T47D (cell line): ENCODE data around the gene PRMT9.
A peak's percentile ranks its signal among the peaks of the same experiment; 100 is the strongest.

Experiments used
- DNase-seq, 2 experiments: peaks; one replicate each; pipeline versions ENCODE4 v3.0.0 to v3.0.0-alpha.2; 2011 to 2012; ENCODE audit warnings: low read depth in 1 of 2, low spot score in 1 of 2
- JUND ChIP-seq: IDR thresholded peaks from 2 replicates; pipeline ENCODE4 v1.6.1; 2012; ENCODE audit warnings: low read depth
- in situ Hi-C: cut with HindIII; loops from 2 replicates; pipeline ENCODE4 v1.10.0; 2016; ENCODE audit warnings: low sequenced_read_pairs, low pct_unique_long_range_greater_than_20kb

PRMT9 gene

DNA sequence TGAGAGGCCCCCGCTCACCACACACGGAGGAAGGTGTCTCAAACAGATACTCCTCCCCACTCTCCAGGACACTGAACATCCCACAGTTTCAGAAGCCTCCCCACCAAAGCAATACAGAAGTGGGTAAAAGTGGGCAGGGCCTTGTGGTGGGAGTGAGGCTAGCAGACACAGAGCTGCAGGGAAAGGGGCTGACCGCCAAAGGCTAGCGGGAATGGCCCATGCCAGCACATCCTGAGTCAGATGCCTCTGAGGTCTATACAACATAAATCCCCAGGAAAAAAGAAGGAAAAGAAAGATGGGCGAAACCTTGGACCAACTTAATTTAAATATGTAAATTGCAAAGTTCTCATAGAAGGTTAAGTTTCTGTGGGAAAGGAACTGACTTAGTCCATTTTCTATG is 26.0 kb upstream of the PRMT9 start:
- DNase-seq, result no peak
- no peak for TF ChIP-seq JUND
- in situ Hi-C loops, result no loop called here

DNA sequence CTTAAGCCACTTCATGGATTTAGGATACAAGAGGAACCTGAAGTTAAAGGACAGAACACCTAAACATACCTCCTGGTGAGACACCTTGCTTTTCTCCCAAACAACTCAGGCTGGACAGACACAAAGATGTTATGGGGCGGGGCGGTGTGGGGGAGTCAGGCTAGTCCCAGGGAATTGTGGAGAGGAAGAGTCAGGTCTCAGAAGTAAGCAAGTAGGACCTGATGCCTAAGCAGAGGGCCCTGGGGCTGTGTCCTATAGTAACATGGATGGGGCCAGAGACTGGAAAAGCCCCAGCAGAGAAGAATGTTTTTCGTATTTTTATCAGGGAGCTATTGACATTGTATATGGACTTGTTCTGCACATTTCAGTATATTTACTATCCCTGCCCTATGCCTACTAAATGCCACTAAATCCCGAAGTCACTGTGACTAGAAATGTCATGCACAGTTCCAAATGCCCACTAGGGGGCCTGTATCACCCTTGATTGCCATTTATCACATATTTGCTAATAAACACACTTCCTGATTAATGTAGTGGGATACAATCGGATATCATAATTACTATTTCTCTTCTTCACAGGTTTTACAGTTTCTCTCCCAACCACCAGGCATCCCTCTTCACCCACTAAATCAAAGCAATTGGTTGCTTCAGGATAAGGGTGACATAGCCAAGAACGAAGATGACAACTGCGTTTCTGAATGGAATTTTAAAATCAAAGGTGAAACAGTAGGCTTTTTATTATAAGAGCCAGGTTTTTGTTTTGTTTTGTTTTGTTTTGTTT is 24.1 kb upstream of the PRMT9 start:
- in situ Hi-C loops, result no loop called here
- no peak for TF ChIP-seq JUND
- DNase-seq, result peak in 1 of 2 experiments; percentile 55

GRCh38 chr4:147704846-147705245 is 20.9 kb upstream of the PRMT9 start:
- no peak for TF ChIP-seq JUND
- no peak for DNase-seq
- in situ Hi-C loops, result no loop called here

DNA sequence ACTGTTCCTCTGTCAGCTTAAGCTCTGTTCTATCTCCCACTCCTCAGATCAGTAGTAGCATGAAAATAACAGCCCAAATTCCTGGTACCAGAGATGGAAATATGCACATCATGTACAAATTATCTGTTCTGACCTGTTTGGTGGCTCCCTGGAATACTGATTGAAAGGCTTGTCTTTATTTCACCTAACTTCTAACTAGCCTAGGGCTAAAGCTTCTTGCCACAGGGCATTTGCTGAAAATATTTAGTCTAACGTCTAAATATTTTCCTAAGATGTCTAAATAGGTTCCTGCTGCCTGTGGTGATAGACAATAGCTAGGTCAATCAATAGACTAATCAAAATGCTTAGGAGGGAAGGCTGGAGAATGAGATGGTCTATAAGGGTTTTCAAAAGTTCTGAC is 12.9 kb upstream of the PRMT9 start:
- TF ChIP-seq JUND, result no peak
- DNase-seq, result no peak
- in situ Hi-C loops, result no loop called here

GRCh38 chr4:147693218-147693617 is 9.3 kb upstream of the PRMT9 start:
- in situ Hi-C loops, result no loop called here
- no peak for DNase-seq

GRCh38 chr4:147691820-147692219 is 7.9 kb upstream of the PRMT9 start:
- in situ Hi-C loops, result no loop called here
- TF ChIP-seq JUND, result no peak
- DNase-seq, result no peak

More at GRCh38 chr4:147693218-147693617, 9.3 kb upstream of the PRMT9 start:
- TF ChIP-seq JUND, result no peak

GRCh38 chr4:147689067-147689466 is 5.1 kb upstream of the PRMT9 start:
- in situ Hi-C loops, result no loop called here
- DNase-seq, result no peak
- TF ChIP-seq JUND, result no peak

DNA sequence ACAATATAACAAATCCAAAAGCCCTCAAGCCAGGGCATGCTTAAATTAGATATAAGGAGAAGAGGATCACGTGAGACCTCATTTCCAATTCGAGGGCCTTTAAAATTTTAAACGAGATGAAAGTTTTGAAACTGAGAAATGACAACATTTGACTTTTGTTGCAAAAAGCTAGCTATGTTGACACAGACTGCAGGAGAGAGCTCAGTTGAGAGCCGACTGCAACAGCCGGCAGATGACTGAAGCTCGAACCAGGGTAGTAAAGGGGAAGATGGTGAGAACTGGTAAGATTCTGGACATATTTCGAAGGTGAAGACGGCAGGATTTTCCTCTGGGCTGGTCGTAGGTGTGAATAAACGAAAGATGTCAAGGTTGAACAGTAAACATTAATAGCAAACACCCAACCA is 773 bp downstream of the PRMT9 start:
- no peak for TF ChIP-seq JUND
- DNase-seq, result peak; percentile 4 to 7
- in situ Hi-C loops, result no loop called here

- in situ Hi-C loops, result no loop called here
- DNase-seq, result no peak
- no peak for TF ChIP-seq JUND
Observed at GRCh38 chr4:147682755-147683154, 1.2 kb downstream of the PRMT9 start.

DNA sequence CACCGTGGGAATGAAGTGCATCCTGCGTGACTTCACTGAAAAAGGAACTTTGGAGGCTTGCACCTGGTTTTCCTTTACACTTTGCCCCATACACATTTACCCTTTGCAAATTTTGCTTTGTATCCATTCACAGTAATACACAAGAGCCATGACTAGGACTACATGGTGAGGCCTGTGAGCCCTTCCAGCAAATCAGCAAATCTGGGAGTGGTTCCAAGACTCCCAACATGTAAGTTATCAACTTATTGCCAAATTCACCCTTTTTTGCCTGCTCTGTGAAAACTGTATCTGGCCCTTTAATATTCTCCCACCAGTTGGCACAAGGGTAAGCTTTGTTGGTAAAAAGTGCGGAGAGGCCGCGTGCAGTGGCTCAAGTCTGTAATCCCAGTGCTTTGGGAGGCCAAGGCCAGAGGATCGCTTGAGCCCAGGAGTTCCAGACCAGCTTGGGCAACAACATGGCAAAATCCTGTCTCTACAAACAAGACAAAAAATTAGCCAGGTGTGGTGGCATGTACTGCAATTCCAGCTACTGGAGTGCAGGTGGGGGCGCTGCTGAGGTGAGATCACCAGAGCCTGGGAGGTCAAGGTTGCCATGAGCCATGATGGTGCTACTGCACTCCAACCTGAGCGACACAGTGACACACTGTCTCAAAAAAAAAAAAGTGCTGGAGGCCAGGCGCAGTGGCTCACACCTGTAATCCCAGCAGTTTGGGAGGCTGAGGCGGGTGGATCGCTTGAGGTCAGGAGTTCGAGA is 5.0 kb downstream of the PRMT9 start:
- in situ Hi-C loops, result no loop called here
- peak in 1 of 2 experiments; percentile 16 for DNase-seq
- no peak for TF ChIP-seq JUND

DNA sequence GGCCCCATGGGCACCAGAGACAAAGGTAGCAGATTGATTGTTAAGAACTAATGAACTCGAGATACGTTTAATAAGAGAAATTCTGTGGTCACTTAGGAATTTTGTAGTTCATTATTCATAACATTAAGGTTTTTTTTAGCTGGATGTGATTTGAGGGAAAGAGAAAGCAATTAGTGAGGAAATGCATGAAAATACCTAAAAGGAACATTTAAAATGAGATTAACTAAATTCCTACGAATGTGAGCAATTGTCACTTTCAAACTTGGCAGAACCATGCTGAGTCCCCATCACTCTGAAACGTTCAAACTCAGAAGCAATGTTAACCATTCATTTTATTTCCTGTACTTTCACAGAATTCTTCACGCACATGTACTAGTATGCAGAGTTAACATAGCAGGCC is 5.9 kb downstream of the PRMT9 start:
- in situ Hi-C loops, result no loop called here
- no peak for TF ChIP-seq JUND
- no peak for DNase-seq

DNA sequence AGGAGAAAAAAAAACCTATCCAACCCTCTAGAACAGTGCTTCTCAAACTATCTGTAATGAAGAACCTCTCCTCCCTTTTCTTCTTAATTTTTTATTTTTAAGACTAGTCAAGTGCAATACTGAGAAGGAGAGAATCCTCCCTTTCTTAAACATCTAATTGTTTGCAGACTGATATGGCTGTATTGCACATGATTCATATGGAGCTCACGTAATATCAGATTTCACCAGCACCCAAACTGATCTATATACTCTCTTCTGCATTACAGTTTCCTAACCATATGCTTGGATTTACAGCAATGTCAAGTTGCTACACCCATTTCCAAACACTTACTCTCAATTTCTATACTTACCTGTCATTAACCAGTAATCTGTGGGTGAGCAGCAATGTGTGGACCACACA is 9.5 kb downstream of the PRMT9 start:
- no peak for DNase-seq
- in situ Hi-C loops, result no loop called here
- no peak for TF ChIP-seq JUND

DNA sequence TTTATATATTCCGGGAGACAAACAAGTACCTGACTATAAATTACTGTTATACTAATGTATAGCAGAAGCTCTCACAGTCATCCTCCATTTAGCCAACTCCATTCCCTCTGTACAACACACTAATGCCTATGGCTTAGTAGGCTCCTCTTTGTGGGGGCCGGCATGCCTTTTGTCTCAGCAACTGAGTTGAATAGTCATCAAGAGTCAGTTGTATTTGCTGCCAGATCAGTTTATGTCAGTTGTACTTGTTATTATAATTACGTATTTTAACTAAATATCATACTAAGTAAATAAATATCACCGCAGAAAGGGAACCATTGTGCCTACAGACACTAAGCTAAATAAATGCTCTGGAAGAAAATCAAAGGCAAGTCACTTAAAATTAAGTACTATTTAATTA is 9.9 kb downstream of the PRMT9 start:
- TF ChIP-seq JUND, result no peak
- in situ Hi-C loops, result no loop called here
- no peak for DNase-seq
